PC-9 (cell line): ENCODE measurements around the gene HTRA2. TPM values are rescaled to one million over a fixed set of nuclear protein-coding genes. Genes with fewer than 3 reads are reported as not detected.

Experiments
- BruUV-seq: library from RNA; stranded (reverse); fragments of 400-500 nt; replicated peaks from 2 replicates; lab custom pipeline; 2021; lab: Mats Ljungman, UMichigan
- CTCF ChIA-PET: fragments of 300-600 bp; sonication (Branson Sonifier 250); formaldehyde crosslinking; loops from one replicate; lab custom pipeline; 2022; ENCODE audit warnings: antibody characterized with exemption; lab: Charles Lee
- POLR2A ChIA-PET: fragments of 300-600 bp; sonication (Branson Sonifier 250); formaldehyde crosslinking; loops from one replicate; lab custom pipeline; 2022; ENCODE audit warnings: antibody characterized with exemption; ENCODE audit not compliant: unreplicated experiment; lab: Charles Lee
- DNase-seq, 2 experiments: peaks; one replicate each; pipeline versions ENCODE4 v3.0.0 to v3.0.0-alpha.2; 2015 to 2022; ENCODE audit warnings: mixed read lengths in 1 of 2
- H2AFZ ChIP-seq: fragments of 200-600 bp; sonication (generic); 2 replicates; pipeline ENCODE4 v1.8.1; 2017; ENCODE audit warnings: antibody characterized with exemption
- H3F3A ChIP-seq: fragments of 200-600 bp; sonication (generic); 2 replicates; pipeline ENCODE4 v1.8.1; 2017; ENCODE audit warnings: antibody characterized with exemption, mild to moderate bottlenecking, low read depth; ENCODE audit not compliant: insufficient read depth
- H3K27ac ChIP-seq: fragments of 200-600 bp; sonication (generic); 2 replicates; pipeline ENCODE4 v1.6.1; 2016; ENCODE audit warnings: mixed run types
- H3K27me3 ChIP-seq: fragments of 200-600 bp; sonication (generic); 2 replicates; pipeline ENCODE4 v1.6.1; 2016; ENCODE audit warnings: low read depth, mixed run types; ENCODE audit not compliant: insufficient read depth
- H3K36me3 ChIP-seq: fragments of 200-600 bp; sonication (generic); 2 replicates; pipeline ENCODE4 v1.6.1; 2016; ENCODE audit warnings: low read depth, mixed run types
- H3K4me1 ChIP-seq: fragments of 200-600 bp; sonication (generic); replicated peaks from 2 replicates; pipeline ENCODE4 v1.6.1; 2016; ENCODE audit warnings: mixed run types; ENCODE audit not compliant: insufficient read depth
- H3K4me2 ChIP-seq: fragments of 200-600 bp; sonication (generic); 2 replicates; pipeline ENCODE4 v1.6.1; 2017; ENCODE audit warnings: mixed run types
- H3K4me3 ChIP-seq: fragments of 200-600 bp; sonication (generic); 2 replicates; pipeline ENCODE4 v1.6.1; 2016; ENCODE audit warnings: mixed run types
- H3K79me2 ChIP-seq: fragments of 200-600 bp; sonication (generic); 2 replicates; pipeline ENCODE4 v1.6.1; 2017; ENCODE audit warnings: low read depth, mixed run types
- H3K9me2 ChIP-seq: fragments of 200-600 bp; sonication (generic); 2 replicates; pipeline ENCODE4 v1.8.1; 2017; ENCODE audit warnings: mild to moderate bottlenecking; ENCODE audit not compliant: insufficient read depth
- H3K9me3 ChIP-seq: fragments of 200-600 bp; sonication (generic); 2 replicates; pipeline ENCODE4 v1.8.1; 2016; ENCODE audit warnings: low read depth; ENCODE audit not compliant: insufficient read depth
- H4K20me1 ChIP-seq: fragments of 200-600 bp; sonication (generic); 2 replicates; pipeline ENCODE4 v1.8.1; 2017; ENCODE audit not compliant: insufficient read depth
- EZH2 ChIP-seq: fragments of 200-600 bp; sonication (generic); IDR thresholded peaks from 2 replicates; pipeline ENCODE4 v1.8.0; 2017; ENCODE audit warnings: antibody characterized with exemption, low read depth
- intact Hi-C: fragments of 100-400 bp; cut with micrococcal nuclease; formaldehyde crosslinking; loops from one replicate; pipeline ENCODE4 v1.10.0; 2022; ENCODE audit not compliant: unreplicated experiment
- total RNA-seq: library from RNA; stranded (reverse); gene quantifications from 2 replicates; pipeline ENCODE4 v1.2.3, GENCODE V29; 2021
- TF ChIP-seq, protein P1 (sequence below): fragments of 200-600 bp; sonication (generic); conservative IDR thresholded peaks from 2 replicates; pipeline ENCODE4 v1.6.1; 2017; ENCODE audit warnings: mixed run types, antibody characterized with exemption, mild to moderate bottlenecking, moderate library complexity

The HTRA2 gene
- total RNA-seq, 1 experiment from 2014 or later = 23.5 TPM

DNA sequence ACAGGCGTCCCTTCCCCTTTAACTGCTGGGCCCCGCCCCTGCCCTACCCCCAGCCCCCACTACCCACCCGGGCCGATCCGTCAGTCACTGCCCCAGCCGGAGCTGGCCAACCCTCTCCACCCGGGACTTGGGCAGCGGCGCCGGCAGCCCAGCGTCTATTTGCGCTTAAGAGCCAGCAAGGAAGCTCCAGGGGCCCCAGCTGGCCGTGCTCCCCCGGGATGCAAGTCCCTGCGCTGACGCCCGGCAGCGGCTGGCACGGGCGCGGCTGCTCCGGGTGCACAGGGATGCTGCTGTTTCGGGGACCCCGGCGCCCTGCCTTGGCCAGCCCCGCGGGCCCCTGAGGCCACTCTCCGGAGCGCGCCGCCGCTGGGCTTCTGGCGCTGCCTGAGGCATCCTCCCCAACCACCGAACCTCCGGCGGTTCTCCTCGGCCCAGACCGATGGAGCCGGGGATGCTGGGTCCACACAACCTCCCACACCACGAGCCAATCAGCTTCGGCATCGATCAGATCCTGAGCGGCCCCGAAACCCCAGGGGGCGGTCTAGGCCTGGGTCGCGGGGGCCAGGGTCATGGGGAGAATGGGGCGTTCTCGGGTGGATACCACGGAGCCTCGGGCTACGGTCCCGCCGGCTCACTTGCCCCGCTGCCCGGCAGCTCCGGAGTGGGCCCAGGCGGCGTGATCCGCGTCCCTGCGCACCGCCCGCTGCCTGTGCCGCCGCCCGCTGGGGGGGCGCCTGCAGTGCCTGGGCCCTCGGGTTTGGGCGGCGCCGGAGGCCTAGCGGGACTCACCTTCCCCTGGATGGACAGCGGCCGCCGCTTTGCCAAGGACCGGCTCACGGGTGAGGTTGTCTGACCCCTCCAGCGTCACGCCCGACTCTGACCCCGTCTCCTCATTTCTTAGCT, 15.1 kb upstream of the HTRA2 start, which contains the start of gene TLX2:
TSS of gene TLX2 (plus strand) at position 83 of the 903 bp plus-strand sequence. CDS start at position 440, 357 bp downstream.
- BruUV-seq = no TSS peak
- Histone ChIP-seq H4K20me1 (no peaks in the 10 kb centered on the region), H2AFZ (no peak within 1 kb of the TSS), H3K79me2 (no peaks in the 10 kb centered on the region), H3K9me2 (no peaks in the 10 kb centered on the region), H3K27ac (no peak within 1 kb of the TSS), H3K4me1 (no peaks in the 10 kb centered on the region), H3K27me3 (no peaks in the 10 kb centered on the region), H3K4me2 (no peak within 1 kb of the TSS), H3K9me3 (no peaks in the 10 kb centered on the region), H3F3A (no peaks in the 10 kb centered on the region), H3K4me3 (no peak within 1 kb of the TSS), H3K36me3 (no peaks in the 10 kb centered on the region)
- TF ChIP-seq EZH2 = no peak
- TF ChIP-seq, protein P1, sequence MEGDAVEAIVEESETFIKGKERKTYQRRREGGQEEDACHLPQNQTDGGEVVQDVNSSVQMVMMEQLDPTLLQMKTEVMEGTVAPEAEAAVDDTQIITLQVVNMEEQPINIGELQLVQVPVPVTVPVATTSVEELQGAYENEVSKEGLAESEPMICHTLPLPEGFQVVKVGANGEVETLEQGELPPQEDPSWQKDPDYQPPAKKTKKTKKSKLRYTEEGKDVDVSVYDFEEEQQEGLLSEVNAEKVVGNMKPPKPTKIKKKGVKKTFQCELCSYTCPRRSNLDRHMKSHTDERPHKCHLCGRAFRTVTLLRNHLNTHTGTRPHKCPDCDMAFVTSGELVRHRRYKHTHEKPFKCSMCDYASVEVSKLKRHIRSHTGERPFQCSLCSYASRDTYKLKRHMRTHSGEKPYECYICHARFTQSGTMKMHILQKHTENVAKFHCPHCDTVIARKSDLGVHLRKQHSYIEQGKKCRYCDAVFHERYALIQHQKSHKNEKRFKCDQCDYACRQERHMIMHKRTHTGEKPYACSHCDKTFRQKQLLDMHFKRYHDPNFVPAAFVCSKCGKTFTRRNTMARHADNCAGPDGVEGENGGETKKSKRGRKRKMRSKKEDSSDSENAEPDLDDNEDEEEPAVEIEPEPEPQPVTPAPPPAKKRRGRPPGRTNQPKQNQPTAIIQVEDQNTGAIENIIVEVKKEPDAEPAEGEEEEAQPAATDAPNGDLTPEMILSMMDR = no peak
- intact Hi-C loops = no loop called here
- CTCF ChIA-PET = no interaction called here
- DNase-seq = no peak
- POLR2A ChIA-PET = no interaction called here

DNA sequence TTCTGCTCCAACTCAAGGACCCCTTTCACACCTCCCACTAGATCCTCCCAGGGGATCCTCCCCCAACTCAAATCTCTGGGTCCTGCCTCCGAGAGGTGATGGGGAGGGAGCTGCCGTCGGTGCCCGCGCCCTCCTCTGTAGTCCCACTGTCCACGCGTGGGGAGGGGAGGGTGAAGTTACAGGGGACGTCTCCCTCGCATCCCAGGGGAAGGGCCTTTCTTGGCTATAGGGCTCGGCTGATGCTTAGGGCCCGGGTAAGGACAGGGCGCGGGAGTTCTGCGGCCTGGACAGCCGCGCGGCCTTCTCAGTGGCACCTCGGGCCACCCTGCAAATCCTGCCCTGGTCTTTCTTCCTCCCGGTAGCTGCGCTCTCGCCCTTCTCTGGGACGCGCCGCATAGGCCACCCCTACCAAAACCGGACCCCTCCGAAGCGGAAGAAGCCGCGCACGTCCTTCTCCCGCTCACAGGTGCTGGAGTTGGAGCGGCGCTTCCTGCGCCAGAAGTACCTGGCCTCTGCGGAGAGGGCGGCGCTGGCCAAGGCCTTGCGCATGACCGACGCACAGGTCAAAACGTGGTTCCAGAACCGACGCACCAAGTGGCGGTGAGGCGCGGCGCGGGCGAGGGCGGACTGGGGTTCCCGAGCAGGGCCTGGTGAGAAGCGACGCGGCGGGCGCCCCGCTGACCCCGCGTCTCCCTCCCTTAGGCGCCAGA, 14.3 kb upstream of the HTRA2 start:
- Histone ChIP-seq H3K36me3 (no peaks in the 10 kb centered on the region), H3K4me1 (no peaks in the 10 kb centered on the region), H3K4me2 (no peak overlapping the region), H3F3A (no peaks in the 10 kb centered on the region), H4K20me1 (no peaks in the 10 kb centered on the region), H3K9me3 (no peaks in the 10 kb centered on the region), H2AFZ (no peak overlapping the region), H3K79me2 (no peaks in the 10 kb centered on the region), H3K4me3 (no peak overlapping the region), H3K27me3 (no peaks in the 10 kb centered on the region), H3K27ac (no peak overlapping the region), H3K9me2 (no peaks in the 10 kb centered on the region)
- no peak for DNase-seq
- no TSS peak for BruUV-seq
- TF ChIP-seq EZH2 = no peak
- TF ChIP-seq, protein P1 = no peak
- CTCF ChIA-PET = no interaction called here
- POLR2A ChIA-PET = no interaction called here
- intact Hi-C loops = no loop called here

- no peaks in the 10 kb centered on the region for H3K4me1 ChIP-seq
- POLR2A ChIA-PET = no interaction called here
- no peak overlapping the region for H3K4me3 ChIP-seq
- CTCF ChIA-PET = no interaction called here
- no peaks in the 10 kb centered on the region for H3K27me3 ChIP-seq
- TF ChIP-seq EZH2 = no peak
- TF ChIP-seq, protein P1 = no peak
- no peaks in the 10 kb centered on the region for H3K36me3 ChIP-seq
- intact Hi-C loops = no loop called here
- no peaks in the 10 kb centered on the region for H3K9me2 ChIP-seq
- H4K20me1 ChIP-seq = no peaks in the 10 kb centered on the region
- H3K79me2 ChIP-seq = no peaks in the 10 kb centered on the region
- DNase-seq = no peak
- H3K9me3 ChIP-seq = no peaks in the 10 kb centered on the region
- H2AFZ ChIP-seq = no peak overlapping the region
- no peak overlapping the region for H3K27ac ChIP-seq
- no peak overlapping the region for H3K4me2 ChIP-seq
- BruUV-seq = no TSS peak
- H3F3A ChIP-seq = no peaks in the 10 kb centered on the region
Measured at GRCh38 chr2:74515981-74516633, 13.6 kb upstream of the HTRA2 start.
